Upper lobe of left lung (tissue), 4 donors: ENCODE results near the gene CHD5.

Experiments used
- CTCF ChIP-seq, 6 experiments: fragments of 450-650 bp in 4 of 6; fragments of 200-600 bp in 2 of 6; sonication (generic) in 2 of 6; IDR thresholded peaks; one replicate each; pipeline ENCODE4 v1.5.1; 2016 to 2019; ENCODE audit warnings: antibody characterized with exemption in 6 of 6
- POLR2A ChIP-seq, 4 donors: fragments of 450-650 bp; IDR thresholded peaks; one replicate each; pipeline ENCODE4 v1.5.1; 2016 to 2017; ENCODE audit warnings: antibody characterized with exemption in 4 of 4, mild to moderate bottlenecking in 2 of 4

DNA sequence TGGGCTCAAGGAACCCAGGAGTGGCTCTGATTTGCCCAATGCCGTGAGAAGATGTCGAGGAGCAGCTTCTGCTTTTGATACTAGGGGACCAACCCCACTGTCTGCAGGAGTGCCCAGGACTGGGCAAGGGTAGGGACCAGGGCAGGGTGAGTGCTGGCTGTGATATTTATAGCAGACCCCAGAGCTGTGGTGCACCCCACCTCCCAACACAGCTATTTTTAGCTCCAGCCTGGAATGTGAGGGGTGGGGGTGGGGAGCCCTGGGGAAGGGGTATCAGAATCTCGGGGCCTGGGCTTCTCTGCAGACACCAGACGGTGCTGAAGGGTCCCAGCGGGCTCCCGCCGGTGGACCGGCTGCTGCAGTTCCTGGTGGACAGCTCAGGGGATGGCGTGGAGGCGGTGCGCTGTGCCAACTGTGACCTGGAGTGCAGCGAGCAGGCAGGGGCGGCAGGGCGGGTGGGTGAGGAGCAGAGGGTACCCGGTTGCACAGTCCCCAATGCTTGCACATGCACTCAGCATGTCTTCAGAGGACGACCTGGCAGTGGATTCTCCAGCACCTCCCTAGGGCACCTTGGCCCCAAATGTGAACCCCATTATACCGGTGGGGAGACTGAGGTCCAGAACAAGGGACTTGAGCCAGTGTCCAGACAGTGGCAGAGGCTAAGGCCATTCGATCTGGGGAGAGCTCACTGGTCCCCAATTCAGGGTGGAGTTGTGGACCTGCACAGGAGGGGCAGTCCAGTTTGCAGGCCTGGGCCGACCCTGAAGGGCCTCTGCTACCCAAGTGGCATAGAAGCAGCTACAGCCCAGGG, 27.2 kb upstream of the CHD5 start:
- TF ChIP-seq CTCF (IDR thresholded peaks at IDR 0.05) (no peak), POLR2A (IDR thresholded peaks at IDR 0.05) (no peak)
